Posterior vena cava (tissue), 2 donors: ENCODE results near the gene TNFRSF19. TPM values are rescaled to one million over a fixed set of nuclear protein-coding genes. Genes with fewer than 3 reads are reported as not detected.
"Not testable (repeated sequence)": the region's sequence is repeated elsewhere in the genome, so short reads cannot be mapped to it uniquely, and the experiment has no call there.

Experiments
- DNase-seq: peaks from one replicate; pipeline ENCODE4 v3.0.0-alpha.2; 2020; ENCODE audit warnings: low spot score
- intact Hi-C, 2 donors: fragments of 100-400 bp; cut with DNase I; formaldehyde crosslinking; loops; one replicate each; pipeline versions ENCODE4 v1.14.1 to v1.14.2; 2022 to 2023
- total RNA-seq, 2 donors: library from RNA; stranded (reverse); fragmentation: NEBNext Ultra II Directional; extraction: Animal tissue kit (Norgen Biotek cat#: 25700); gene quantifications; one replicate each; pipeline ENCODE4 v1.2.1, GENCODE V29; 2021
- donor health status: DM: yes; HTN: yes; CAD: no.
- donor health status: DM: yes; HTN: yes; CAD: no.

Gene TNFRSF19
- total RNA-seq, 2 donors from 2014 or later = 3.6 to 8.2 TPM

- DNase-seq = no peak
- intact Hi-C loops = no loop called here
Measured at GRCh38 chr13:23672616-23673015, 102.4 kb downstream of the TNFRSF19 start.

DNA sequence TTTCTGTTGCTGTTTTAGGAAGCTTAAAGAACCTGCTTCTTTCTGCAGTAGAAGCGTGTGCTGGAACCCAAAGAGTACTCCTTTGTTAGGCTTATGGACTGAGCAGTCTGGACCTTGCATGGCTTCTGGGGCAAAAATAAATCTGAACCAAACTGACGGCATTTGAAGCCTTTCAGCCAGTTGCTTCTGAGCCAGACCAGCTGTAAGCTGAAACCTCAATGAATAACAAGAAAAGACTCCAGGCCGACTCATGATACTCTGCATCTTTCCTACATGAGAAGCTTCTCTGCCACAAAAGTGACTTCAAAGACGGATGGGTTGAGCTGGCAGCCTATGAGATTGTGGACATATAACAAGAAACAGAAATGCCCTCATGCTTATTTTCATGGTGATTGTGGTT lies 103.1 kb downstream of the TNFRSF19 start:
- DNase-seq = no peak
- intact Hi-C loops = no loop called here

DNA sequence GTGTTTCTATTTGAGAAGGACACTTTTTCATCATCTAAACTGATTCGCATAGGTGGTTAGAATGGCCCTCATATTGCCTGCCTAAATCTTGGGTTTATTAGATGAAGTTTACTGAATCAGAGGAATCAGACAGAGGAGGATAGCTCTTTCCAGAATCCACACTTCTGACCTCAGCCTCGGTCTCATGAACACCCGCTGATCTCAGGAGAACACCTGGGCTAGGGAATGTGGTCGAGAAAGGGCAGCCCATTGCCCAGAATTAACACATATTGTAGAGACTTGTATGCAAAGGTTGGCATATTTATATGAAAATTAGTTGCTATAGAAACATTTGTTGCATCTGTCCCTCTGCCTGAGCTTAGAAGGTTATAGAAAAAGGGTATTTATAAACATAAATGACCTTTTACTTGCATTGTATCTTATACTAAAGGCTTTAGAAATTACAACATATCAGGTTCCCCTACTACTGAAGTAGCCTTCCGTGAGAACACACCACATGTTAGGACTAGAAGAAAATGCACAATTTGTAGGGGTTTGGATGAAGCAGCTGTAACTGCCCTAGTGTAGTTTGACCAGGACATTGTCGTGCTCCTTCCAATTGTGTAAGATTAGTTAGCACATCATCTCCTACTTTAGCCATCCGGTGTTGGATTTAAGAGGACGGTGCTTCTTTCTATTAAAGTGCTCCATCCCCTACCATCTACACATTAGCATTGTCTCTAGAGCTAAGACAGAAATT lies 103.8 kb downstream of the TNFRSF19 start:
- DNase-seq = no peak

DNA sequence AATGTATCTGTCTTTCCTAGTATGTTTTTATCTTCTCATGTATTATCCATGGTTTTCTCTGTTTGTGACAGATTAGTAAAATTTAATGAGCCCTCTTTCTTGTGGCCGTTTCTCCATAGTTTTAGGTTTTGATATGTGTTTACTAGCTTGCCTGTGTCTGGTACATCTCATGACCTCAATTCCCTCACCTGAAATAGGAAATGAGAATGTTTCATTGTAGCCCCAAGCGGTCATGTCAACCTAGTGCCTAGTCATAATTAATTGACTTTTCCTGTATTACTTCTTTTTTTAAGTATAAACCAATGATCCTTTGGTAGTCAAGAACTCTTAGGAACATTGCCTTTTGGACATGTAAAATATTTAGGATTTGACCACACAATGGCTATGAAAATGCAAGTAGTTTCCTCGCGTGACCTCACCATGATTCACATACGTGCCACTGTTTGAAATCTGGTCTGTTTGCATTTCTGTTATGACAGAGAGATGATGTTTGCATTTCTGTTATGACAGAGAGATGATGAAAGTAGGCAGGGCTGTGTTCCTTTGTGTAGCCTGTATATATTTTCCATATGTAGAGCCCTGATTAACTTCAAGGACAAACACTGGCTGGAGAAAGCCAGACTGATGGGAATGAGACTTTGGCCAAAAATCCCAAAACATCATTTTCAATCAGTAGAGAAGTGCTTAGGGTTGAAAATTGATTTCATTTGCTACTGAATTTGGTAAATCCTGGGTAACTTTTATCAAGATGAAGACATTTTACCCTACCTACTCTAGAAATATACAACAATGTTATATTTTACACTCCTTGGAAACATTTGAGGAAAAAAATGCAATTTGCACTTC lies 104.8 kb downstream of the TNFRSF19 start:
- intact Hi-C loops = no loop called here
- DNase-seq = no peak

More for the DNA sequence above, 103.8 kb downstream of the TNFRSF19 start:
- intact Hi-C loops = no loop called here

DNA sequence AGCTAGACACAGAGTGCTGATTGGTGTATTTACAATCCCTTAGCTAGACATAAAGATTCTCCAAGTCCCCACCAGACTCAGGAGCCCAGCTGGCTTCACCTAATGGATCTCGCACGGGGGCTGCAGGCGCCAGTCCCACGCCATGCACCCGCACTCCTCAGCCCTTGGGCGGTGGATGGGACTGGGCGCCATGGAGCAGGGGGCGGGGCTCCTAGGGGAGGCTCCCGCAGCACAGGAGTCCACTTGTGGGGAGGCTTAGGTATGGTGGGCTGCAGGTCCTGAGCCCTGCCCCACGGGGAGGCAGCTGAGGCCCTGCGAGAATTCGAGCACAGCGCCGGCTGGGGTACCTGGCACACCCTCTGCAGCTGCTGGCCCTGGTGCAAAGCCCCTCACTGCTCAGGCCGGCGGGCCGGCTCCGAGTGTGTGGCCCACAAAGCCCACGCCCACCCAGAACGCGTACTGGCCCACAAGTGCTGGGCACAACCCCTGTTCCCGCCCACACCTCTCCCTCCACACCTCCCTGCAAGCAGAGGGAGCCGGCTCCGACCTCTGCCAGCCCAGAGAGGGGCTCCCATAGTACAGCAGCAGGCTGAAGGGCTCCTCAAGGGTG lies 107.6 kb downstream of the TNFRSF19 start:
- DNase-seq, intact Hi-C loops: not testable (repeated sequence)

- intact Hi-C loops = no loop called here
Measured at GRCh38 chr13:23678795-23679194, 108.6 kb downstream of the TNFRSF19 start.

GRCh38 chr13:23679220-23679619 lies 109.0 kb downstream of the TNFRSF19 start:
- no peak for DNase-seq
- intact Hi-C loops = no loop called here

More at GRCh38 chr13:23678795-23679194, 108.6 kb downstream of the TNFRSF19 start:
- no peak for DNase-seq

GRCh38 chr13:23680845-23681669 lies 110.8 kb downstream of the TNFRSF19 start:
- no peak for DNase-seq
- intact Hi-C loops = no loop called here

DNA sequence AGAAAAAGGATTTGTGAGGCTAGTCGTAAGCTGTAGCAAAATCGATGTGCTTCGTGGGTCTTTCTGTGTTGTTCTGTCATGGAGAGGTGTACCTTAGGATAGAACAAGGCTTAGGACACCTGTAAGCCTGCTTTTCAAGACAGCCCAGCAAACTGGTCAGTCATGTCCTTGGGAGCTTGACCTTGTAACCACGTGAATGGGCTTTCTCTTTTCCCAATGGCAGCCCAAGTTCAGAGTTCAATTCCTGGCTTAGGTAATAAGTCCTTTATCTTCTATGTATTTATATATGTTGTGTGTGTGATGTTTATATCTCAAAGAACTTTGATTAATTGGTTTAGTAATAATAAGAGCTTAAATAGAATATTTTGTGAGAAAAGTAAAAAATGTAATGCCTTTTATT lies 112.9 kb downstream of the TNFRSF19 start:
- intact Hi-C loops = no loop called here
- no peak for DNase-seq

GRCh38 chr13:23684647-23685046 lies 114.4 kb downstream of the TNFRSF19 start:
- DNase-seq = no peak
- intact Hi-C loops = no loop called here

GRCh38 chr13:23685416-23685815 lies 115.2 kb downstream of the TNFRSF19 start:
- intact Hi-C loops = no loop called here
- no peak for DNase-seq

GRCh38 chr13:23686948-23687347 lies 116.7 kb downstream of the TNFRSF19 start:
- DNase-seq = no peak
- intact Hi-C loops = no loop called here

- DNase-seq = no peak
- intact Hi-C loops = no loop called here
Measured at GRCh38 chr13:23687614-23688013, 117.4 kb downstream of the TNFRSF19 start.

DNA sequence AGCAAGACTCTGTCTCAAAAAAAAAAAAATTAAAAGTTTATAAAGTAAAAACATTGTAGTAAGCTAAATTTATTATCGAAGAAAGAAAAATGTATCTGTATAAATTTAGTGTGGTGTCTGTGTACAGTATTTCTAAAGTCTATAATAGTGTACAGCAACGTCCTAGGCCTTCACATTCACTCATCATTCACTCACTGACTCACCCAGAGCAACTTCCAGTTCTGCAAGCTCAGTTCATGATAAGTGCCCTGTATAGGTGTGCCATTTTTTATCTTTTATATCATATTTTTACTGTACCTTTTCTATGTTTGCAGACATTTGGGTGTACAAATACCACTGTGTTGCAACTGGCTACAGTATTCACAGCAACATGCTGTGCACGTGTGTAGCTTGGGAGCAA lies 118.1 kb downstream of the TNFRSF19 start:
- intact Hi-C loops = no loop called here
- no peak for DNase-seq

DNA sequence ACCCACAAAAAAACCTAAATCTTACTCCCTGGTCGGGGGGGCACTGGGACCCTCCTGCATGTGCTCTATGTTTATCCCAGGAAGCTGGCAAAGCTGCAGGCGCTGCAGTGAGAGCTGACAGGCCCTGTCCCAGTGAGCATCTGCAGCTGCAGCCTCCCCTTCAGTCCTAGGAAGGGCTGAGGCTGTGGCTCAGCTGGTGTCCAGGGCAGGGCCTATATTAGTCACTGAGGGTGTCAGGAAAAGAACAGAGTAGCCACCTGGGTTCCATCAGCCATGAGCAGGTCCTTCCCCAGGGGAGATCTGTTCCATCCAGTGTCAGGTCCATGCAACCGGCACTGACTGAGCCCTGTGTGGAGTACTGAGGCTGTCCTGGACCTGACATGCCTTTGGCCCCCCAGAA lies 120.5 kb downstream of the TNFRSF19 start:
- intact Hi-C loops = no loop called here

GRCh38 chr13:23692816-23693215 lies 122.6 kb downstream of the TNFRSF19 start:
- DNase-seq = no peak
- intact Hi-C loops = no loop called here

More for the DNA sequence above, 120.5 kb downstream of the TNFRSF19 start:
- DNase-seq = no peak

GRCh38 chr13:23695196-23695595 lies 125.0 kb downstream of the TNFRSF19 start:
- DNase-seq = no peak
- intact Hi-C loops = no loop called here

DNA sequence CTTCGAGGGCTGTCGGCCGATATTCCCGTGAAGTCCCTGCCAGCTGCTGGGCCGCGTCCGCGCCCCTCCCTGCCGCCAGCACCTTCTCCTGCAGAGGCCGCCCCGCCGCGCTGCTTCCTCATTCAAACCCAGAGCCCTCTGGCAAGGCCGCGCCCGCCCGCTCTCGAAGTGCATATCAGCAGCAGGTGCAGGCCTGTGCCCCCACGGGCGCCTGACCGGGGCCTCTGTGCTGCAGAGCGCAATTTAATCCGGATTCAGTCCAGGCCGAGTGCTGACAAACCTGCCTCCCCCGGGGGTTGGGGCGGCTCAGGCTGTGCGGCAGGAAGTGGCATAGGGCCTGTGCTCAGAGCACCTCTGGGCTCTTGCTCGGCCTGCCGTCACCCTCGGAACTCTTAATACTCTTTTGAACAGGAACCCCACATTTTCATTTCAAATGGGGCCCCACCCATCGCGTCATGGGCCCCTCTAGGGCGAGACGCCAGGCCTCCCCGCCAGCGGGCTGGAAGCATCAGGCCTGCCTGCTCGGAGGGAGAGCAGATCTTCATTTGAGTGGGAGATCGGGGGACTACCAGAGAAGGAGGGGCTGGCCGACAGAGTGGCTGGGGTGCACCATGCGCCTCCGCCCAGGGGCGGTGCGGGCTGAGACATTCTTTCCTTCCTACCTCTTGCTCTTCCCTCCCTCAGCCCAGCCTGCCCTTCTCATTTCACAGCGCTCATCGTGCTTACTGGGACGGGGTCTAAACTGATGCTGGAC lies 125.7 kb downstream of the TNFRSF19 start:
- intact Hi-C loops = no loop called here
- peak; percentile 89 for DNase-seq

GRCh38 chr13:23696610-23697009 lies 126.4 kb downstream of the TNFRSF19 start:
- intact Hi-C loops = no loop called here
- DNase-seq = no peak
